Measurements from ENCODE around the gene CCR2. TPM values are rescaled to one million over a fixed set of nuclear protein-coding genes. Genes with fewer than 3 reads are reported as not detected.
A peak's percentile ranks its signal among the peaks of the same experiment; 100 is the strongest.

The CCR2 gene
- total and polyA plus RNA-seq, 2 of the 4 experiments (the other 2 are of a cell fraction) = not detected

DNA sequence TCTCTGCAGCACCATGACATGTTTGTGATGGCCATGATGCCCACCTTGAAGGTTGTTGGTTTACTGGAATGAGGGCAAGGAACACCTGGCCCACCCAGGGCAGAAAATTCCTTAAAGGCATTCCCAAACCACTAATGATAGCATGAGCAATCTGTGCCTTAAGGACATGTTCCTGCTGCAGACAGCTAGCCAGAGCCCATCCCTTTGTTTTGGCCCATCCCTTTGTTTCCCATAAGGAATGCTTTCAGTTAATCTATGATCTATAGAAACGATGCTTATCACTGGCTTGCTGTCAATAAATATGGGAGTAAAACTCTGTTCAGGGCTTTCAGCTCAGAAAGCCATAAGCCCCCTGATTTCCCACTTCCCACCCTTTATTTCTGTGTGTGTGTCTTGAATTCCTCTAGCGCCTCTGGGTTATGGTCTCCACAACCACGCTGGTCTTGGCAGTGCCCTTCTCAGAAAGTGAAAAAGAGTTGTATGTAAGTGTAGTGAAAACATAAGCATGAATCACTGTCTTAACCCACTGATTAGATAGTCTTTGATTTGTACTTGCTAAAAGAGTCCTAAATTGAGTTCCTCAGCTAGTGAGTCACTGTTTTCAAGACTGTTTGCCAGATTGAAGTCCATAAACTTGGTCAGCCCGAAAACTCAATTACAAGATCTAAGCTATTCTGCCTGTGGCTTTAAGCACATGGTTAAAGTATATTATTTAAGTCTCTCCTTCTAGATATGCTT is 19.0 kb upstream of the CCR2 start:
- POLR2A ChIA-PET (ENCODE audit: unreplicated experiment) = no interaction called here
- dilution Hi-C loops (cut with HindIII; ENCODE audit: low sequenced_read_pairs, unreplicated experiment) = no loop called here
- no peaks in the 10 kb centered on the region for H3K79me1 ChIP-seq (ENCODE audit: low read depth in 1 of 2, low read length in 2 of 2)
- no peak overlapping the region for H2AK5ac ChIP-seq (ENCODE audit: low read depth, low read length)
- no peak overlapping the region for H3K18ac ChIP-seq (ENCODE audit: low read depth, low read length)
- WGBS, 2 experiments (ENCODE audit: extremely low coverage in 2 of 2, insufficient read length in 1 of 2) = no CpG with 5 or more reads among the region's 4 CpGs
- no peaks in the 10 kb centered on the region for H3K36me3 ChIP-seq (ENCODE audit: control insufficient read depth, insufficient read depth, low read length)
- peaks cover 9% of the 10 kb centered on the region for H3K27me3 ChIP-seq (ENCODE audit: control insufficient read depth, insufficient read depth, low read length)
- H3K9me3 ChIP-seq (ENCODE audit: control insufficient read depth, insufficient read depth, low read length) = peaks cover 4% of the 10 kb centered on the region; the same call in 1 of the 2 replicates
- H4K5ac ChIP-seq (ENCODE audit: low read depth, low read length) = no peak overlapping the region
- DNase-seq (peak; percentile 22), ATAC-seq (ENCODE audit: low read depth) (peak; percentile 48)
- H2AFZ ChIP-seq (replicated peaks; ENCODE audit: low read length, poor library complexity) = no peak overlapping the region
- no peak overlapping the region for H2BK20ac ChIP-seq (ENCODE audit: low read depth, low read length)
- H2BK120ac ChIP-seq (ENCODE audit: low read depth, low read length) = no peak overlapping the region
- CTCF ChIA-PET = interaction anchor here (0.9 kb wide), 1 partner anchor 12 kb away, joined by 3 read pairs; no protein-coding TSS in a partner anchor
- H3K56ac ChIP-seq (ENCODE audit: extremely low read depth, insufficient read depth, low read length) = no peak overlapping the region
- no peak overlapping the region for H4K91ac ChIP-seq (ENCODE audit: insufficient read depth, low read depth, low read length)
- no peaks in the 10 kb centered on the region for H4K20me1 ChIP-seq (ENCODE audit: insufficient read depth, low read length)
- TF ChIP-seq RCOR1 (IDR thresholded peaks at IDR 0.05; ENCODE audit: insufficient replicate concordance, low read length) (no peak), CEBPB (IDR thresholded peaks at IDR 0.05; ENCODE audit: low read depth, low read length) (no peak), ELK1 (IDR thresholded peaks at IDR 0.05; ENCODE audit: borderline replicate concordance, low read depth, low read length) (no peak), NFE2L2 (IDR thresholded peaks at IDR 0.05; ENCODE audit: low read depth, low read length) (no peak), BHLHE40 (IDR thresholded peaks at IDR 0.05; ENCODE audit: low read depth, low read length) (no peak), CHD1 (IDR thresholded peaks at IDR 0.05; ENCODE audit: low read depth, low read length) (no peak), MAZ (IDR thresholded peaks at IDR 0.05; ENCODE audit: borderline replicate concordance, low read depth, low read length) (no peak), RFX5 (IDR thresholded peaks at IDR 0.05; ENCODE audit: low read depth, low read length) (no peak), MXI1 (IDR thresholded peaks at IDR 0.05; ENCODE audit: borderline replicate concordance, low read depth, low read length) (no peak), RAD21 (IDR thresholded peaks at IDR 0.05; ENCODE audit: low read length) (no peak), SMC3 (IDR thresholded peaks at IDR 0.05; ENCODE audit: low read depth, low read length) (no peak), MAFK (IDR thresholded peaks at IDR 0.05; ENCODE audit: low read depth, low read length) (no peak), FOS (IDR thresholded peaks at IDR 0.05; ENCODE audit: low read depth, low read length) (no peak)
- TF ChIP-seq, protein P1, sequence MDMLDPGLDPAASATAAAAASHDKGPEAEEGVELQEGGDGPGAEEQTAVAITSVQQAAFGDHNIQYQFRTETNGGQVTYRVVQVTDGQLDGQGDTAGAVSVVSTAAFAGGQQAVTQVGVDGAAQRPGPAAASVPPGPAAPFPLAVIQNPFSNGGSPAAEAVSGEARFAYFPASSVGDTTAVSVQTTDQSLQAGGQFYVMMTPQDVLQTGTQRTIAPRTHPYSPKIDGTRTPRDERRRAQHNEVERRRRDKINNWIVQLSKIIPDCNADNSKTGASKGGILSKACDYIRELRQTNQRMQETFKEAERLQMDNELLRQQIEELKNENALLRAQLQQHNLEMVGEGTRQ (IDR thresholded peaks at IDR 0.05; ENCODE audit: low read depth, low read length) = no peak
- TF ChIP-seq, protein P2, sequence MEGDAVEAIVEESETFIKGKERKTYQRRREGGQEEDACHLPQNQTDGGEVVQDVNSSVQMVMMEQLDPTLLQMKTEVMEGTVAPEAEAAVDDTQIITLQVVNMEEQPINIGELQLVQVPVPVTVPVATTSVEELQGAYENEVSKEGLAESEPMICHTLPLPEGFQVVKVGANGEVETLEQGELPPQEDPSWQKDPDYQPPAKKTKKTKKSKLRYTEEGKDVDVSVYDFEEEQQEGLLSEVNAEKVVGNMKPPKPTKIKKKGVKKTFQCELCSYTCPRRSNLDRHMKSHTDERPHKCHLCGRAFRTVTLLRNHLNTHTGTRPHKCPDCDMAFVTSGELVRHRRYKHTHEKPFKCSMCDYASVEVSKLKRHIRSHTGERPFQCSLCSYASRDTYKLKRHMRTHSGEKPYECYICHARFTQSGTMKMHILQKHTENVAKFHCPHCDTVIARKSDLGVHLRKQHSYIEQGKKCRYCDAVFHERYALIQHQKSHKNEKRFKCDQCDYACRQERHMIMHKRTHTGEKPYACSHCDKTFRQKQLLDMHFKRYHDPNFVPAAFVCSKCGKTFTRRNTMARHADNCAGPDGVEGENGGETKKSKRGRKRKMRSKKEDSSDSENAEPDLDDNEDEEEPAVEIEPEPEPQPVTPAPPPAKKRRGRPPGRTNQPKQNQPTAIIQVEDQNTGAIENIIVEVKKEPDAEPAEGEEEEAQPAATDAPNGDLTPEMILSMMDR (conservative IDR thresholded peaks at IDR 0.05; ENCODE audit: low read depth, low read length) = no peak
- in situ Hi-C loops (cut with MboI; ENCODE audit: low sequenced_read_pairs) = no loop called here
- BruUV-seq (replicated peaks) = no TSS peak
- H3K14ac ChIP-seq (replicated peaks; ENCODE audit: low read depth, low read length) = no peak overlapping the region
- H4K8ac ChIP-seq (ENCODE audit: low read depth in 2 of 2, low read length in 2 of 2) = no peak overlapping the region
- H3K9ac ChIP-seq (ENCODE audit: low read depth, low read length) = no peak overlapping the region
- no peak overlapping the region for H3K4me3 ChIP-seq (ENCODE audit: insufficient read depth, low read depth, low read length)
- no peak overlapping the region for H3K4ac ChIP-seq (ENCODE audit: low read depth, low read length)
- no peaks in the 10 kb centered on the region for H3K9me1 ChIP-seq (ENCODE audit: insufficient read depth, low read length)
- no peak overlapping the region for H2AK9ac ChIP-seq (replicated peaks; ENCODE audit: low read depth, low read length, poor library complexity)
- H2BK15ac ChIP-seq (ENCODE audit: low read depth, low read length) = no peak overlapping the region
- no peaks in the 10 kb centered on the region for H3K4me1 ChIP-seq (ENCODE audit: control insufficient read depth, insufficient read depth, low read length)
- no peak overlapping the region for H3K23ac ChIP-seq (ENCODE audit: low read depth, low read length)
- no peak overlapping the region for H3K4me2 ChIP-seq (ENCODE audit: low read depth, low read length)
- H2BK5ac ChIP-seq (ENCODE audit: low read depth, low read length, poor library complexity, severe bottlenecking) = no peak overlapping the region
- H3K27ac ChIP-seq (ENCODE audit: insufficient read depth, low read length) = no peak overlapping the region
- intact Hi-C loops (cut with micrococcal nuclease) = no loop called here
